ENCODE results near the gene GNAI2. TPM values are rescaled to one million over a fixed set of nuclear protein-coding genes. Genes with fewer than 3 reads are reported as not detected.

Gene GNAI2
- 100 to 1,000 TPM; 238 to 242 TPM for total RNA-seq

GRCh38 chr3:50235716-50236483 is at the start of gene GNAI2:
GNAI2 (plus strand) TSS chr3:50236204; CDS start chr3:50236336, 132 bp downstream.
- ATAC-seq (peak; percentile 91), DNase-seq (peak; percentile 99)
- Mint-ChIP-seq H3K27me3 (no peaks in the 10 kb centered on the region), H3K27ac (peak within 1 kb of the TSS; percentile 95), H3K4me1 (ENCODE audit: low read depth) (peaks cover 31% of the 10 kb centered on the region), H3K36me3 (ENCODE audit: low read depth) (peaks cover 18% of the 10 kb centered on the region), H3K9me3 (no peaks in the 10 kb centered on the region), H3K4me3 (peak within 1 kb of the TSS; percentile 91)
- intact Hi-C loops (cut with micrococcal nuclease): no loop called here
- POLR2A ChIA-PET: interaction anchor here (1.2 to 4.2 kb wide), 7 partner anchors 9 to 100 kb away, joined by 3 to 29 read pairs (median 3); partner anchors contain the start of genes HYAL3 and NAA80
- TF ChIP-seq CTCF (IDR thresholded peaks at IDR 0.05): no peak
- CTCF ChIA-PET: interaction anchor here (0.6 to 14.8 kb wide), 15 partner anchors 8 to 142 kb away, joined by 3 to 239 read pairs (median 4); partner anchors contain the start of gene IFRD2

- no peak overlapping the region for H3K27ac Mint-ChIP-seq
- CTCF ChIA-PET: interaction anchor here (1.3 to 3.3 kb wide), 2 partner anchors 34 to 66 kb away, joined by 3 to 10 read pairs; no protein-coding TSS in a partner anchor
- no peaks in the 10 kb centered on the region for H3K9me3 Mint-ChIP-seq
- no peak overlapping the region for H3K4me3 Mint-ChIP-seq
- no peak for ATAC-seq
- no peak for TF ChIP-seq CTCF (IDR thresholded peaks at IDR 0.05)
- H3K4me1 Mint-ChIP-seq (ENCODE audit: low read depth): peaks cover 2% of the 10 kb centered on the region
- DNase-seq: no peak
- H3K27me3 Mint-ChIP-seq: peaks cover 2% of the 10 kb centered on the region
- intact Hi-C loops (cut with micrococcal nuclease): no loop called here
- POLR2A ChIA-PET: interaction anchor here (0.6 kb wide), 2 partner anchors 59 to 85 kb away, joined by 3 read pairs; no protein-coding TSS in a partner anchor
- no peaks in the 10 kb centered on the region for H3K36me3 Mint-ChIP-seq (ENCODE audit: low read depth)
Observed at GRCh38 chr3:50187750-50188149, 48.3 kb upstream of the GNAI2 start.

GRCh38 chr3:50189274-50189673 is 46.7 kb upstream of the GNAI2 start:
- ChIA-PET POLR2A (interaction anchor here (0.6 kb wide), 1 partner anchor 33 kb away, joined by 3 read pairs; no protein-coding TSS in a partner anchor), CTCF (interaction anchor here (0.9 to 4.5 kb wide), 9 partner anchors 10 to 78 kb away, joined by 3 to 17 read pairs (median 5); no protein-coding TSS in a partner anchor)
- peak; percentile 45 for TF ChIP-seq CTCF (IDR thresholded peaks at IDR 0.05)
- intact Hi-C loops (cut with micrococcal nuclease): loop anchor here (1.0 kb wide), 1 partner anchor 68 kb away; no protein-coding TSS in a partner anchor
- Mint-ChIP-seq H3K4me1 (ENCODE audit: low read depth) (peaks cover 7% of the 10 kb centered on the region), H3K4me3 (no peak overlapping the region), H3K36me3 (ENCODE audit: low read depth) (no peaks in the 10 kb centered on the region), H3K27ac (no peak overlapping the region), H3K27me3 (peaks cover 11% of the 10 kb centered on the region), H3K9me3 (no peaks in the 10 kb centered on the region)
- ATAC-seq (peak; percentile 68), DNase-seq (peak; percentile 76)

GRCh38 chr3:50189989-50190388 is 46.0 kb upstream of the GNAI2 start:
- ChIA-PET POLR2A (interaction anchor here (0.6 kb wide), 1 partner anchor 34 kb away, joined by 3 read pairs; no protein-coding TSS in a partner anchor), CTCF (interaction anchor here (0.9 to 7.0 kb wide), 11 partner anchors 11 to 77 kb away, joined by 3 to 204 read pairs (median 6); no protein-coding TSS in a partner anchor)
- Mint-ChIP-seq H3K4me1 (ENCODE audit: low read depth) (peaks cover 11% of the 10 kb centered on the region), H3K27me3 (peaks cover 13% of the 10 kb centered on the region), H3K4me3 (no peak overlapping the region), H3K27ac (no peak overlapping the region), H3K36me3 (ENCODE audit: low read depth) (no peaks in the 10 kb centered on the region), H3K9me3 (no peaks in the 10 kb centered on the region)
- TF ChIP-seq CTCF (IDR thresholded peaks at IDR 0.05): no peak
- intact Hi-C loops (cut with micrococcal nuclease): loop anchor here (1.0 kb wide), 1 partner anchor 69 kb away; no protein-coding TSS in a partner anchor
- no peak for DNase-seq
- no peak for ATAC-seq
